ENCODE results near the gene CYP17A1.

The CYP17A1 gene

DNA sequence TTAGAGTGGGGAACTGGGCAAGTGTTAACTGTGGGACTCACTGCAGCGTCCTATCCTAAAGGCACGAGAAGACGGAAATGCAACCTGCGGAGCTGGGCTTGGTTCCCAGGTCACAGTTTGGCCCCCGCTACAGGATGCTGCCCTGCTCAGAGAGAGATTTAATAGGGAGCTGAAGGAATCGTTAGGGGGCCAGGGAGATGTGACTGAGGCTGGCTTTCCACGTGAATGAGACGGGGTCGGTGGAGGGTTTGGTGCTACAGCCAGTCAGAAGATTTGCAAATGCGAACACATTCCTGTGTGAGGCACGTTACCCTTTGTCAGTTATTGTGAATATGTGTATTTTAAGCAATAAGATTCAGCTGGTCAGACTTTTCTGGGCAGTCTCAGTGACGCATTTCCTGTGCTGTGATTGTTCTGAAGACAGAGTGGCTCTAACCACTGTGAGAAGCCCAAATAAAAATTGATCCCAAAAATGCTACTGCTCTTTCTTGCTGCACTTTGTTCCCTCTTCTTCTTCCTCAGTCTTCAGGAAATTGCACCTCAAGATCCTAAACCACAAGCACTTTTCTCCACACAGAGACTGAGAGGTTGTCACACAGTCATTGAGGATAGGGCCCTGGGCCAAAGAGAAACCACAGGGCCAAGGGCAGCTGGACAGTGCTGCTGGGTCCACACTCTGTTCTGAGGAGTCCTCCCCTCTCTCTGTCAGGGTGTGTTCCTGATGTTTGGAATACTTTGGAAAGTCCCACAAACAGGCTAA lies 21.2 kb downstream of the CYP17A1 start:
- 65% methylated on average over 12 of the region's 12 CpGs for WGBS
- Histone ChIP-seq H3K4me1 (ENCODE audit: insufficient read depth, low read length) (peaks cover 14% of the 10 kb centered on the region), H3K36me3 (ENCODE audit: insufficient read depth, low read length) (peaks cover 29% of the 10 kb centered on the region), H3K9ac (ENCODE audit: low read depth, low read length) (no peak overlapping the region), H3K4me3 (ENCODE audit: low read length) (no peak overlapping the region), H3K27me3 (ENCODE audit: insufficient read depth, low read length) (no peaks in the 10 kb centered on the region), H3K27ac (ENCODE audit: low read depth, low read length) (peak overlapping the region; percentile 24; the same call in 1 of the 2 replicates), H3K9me3 (ENCODE audit: insufficient read depth, low read depth, low read length) (no peaks in the 10 kb centered on the region)

GRCh38 chr10:102814873-102815661 lies 22.1 kb downstream of the CYP17A1 start:
- H3K27ac ChIP-seq (ENCODE audit: low read depth, low read length), result peak overlapping the region; percentile 24; the same call in 1 of the 2 replicates
- peaks cover 14% of the 10 kb centered on the region for H3K4me1 ChIP-seq (ENCODE audit: insufficient read depth, low read length)
- WGBS, result 93% methylated on average over 23 of the region's 23 CpGs
- no peaks in the 10 kb centered on the region for H3K9me3 ChIP-seq (ENCODE audit: insufficient read depth, low read depth, low read length)
- no peak overlapping the region for H3K4me3 ChIP-seq (ENCODE audit: low read length)
- H3K9ac ChIP-seq (ENCODE audit: low read depth, low read length), result no peak overlapping the region
- no peaks in the 10 kb centered on the region for H3K27me3 ChIP-seq (ENCODE audit: insufficient read depth, low read length)
- peaks cover 29% of the 10 kb centered on the region for H3K36me3 ChIP-seq (ENCODE audit: insufficient read depth, low read length)

- H3K36me3 ChIP-seq (ENCODE audit: insufficient read depth, low read length), result peaks cover 35% of the 10 kb centered on the region
- no peak overlapping the region for H3K27ac ChIP-seq (ENCODE audit: low read depth, low read length)
Measured at GRCh38 chr10:102814453-102814871, 22.8 kb downstream of the CYP17A1 start.

GRCh38 chr10:102813734-102814452 lies 23.3 kb downstream of the CYP17A1 start:
- WGBS, result 91% methylated on average over 16 of the region's 16 CpGs
- H3K4me3 ChIP-seq (ENCODE audit: low read length), result no peak overlapping the region
- no peak overlapping the region for H3K27ac ChIP-seq (ENCODE audit: low read depth, low read length)
- peaks cover 35% of the 10 kb centered on the region for H3K36me3 ChIP-seq (ENCODE audit: insufficient read depth, low read length)
- H3K9ac ChIP-seq (ENCODE audit: low read depth, low read length), result no peak overlapping the region
- H3K9me3 ChIP-seq (ENCODE audit: insufficient read depth, low read depth, low read length), result no peaks in the 10 kb centered on the region
- H3K27me3 ChIP-seq (ENCODE audit: insufficient read depth, low read length), result no peaks in the 10 kb centered on the region
- peaks cover 14% of the 10 kb centered on the region for H3K4me1 ChIP-seq (ENCODE audit: insufficient read depth, low read length)

More at GRCh38 chr10:102814453-102814871, 22.8 kb downstream of the CYP17A1 start:
- peaks cover 14% of the 10 kb centered on the region for H3K4me1 ChIP-seq (ENCODE audit: insufficient read depth, low read length)
- WGBS, result 71% methylated on average over 6 of the region's 8 CpGs
- no peaks in the 10 kb centered on the region for H3K9me3 ChIP-seq (ENCODE audit: insufficient read depth, low read depth, low read length)
- H3K27me3 ChIP-seq (ENCODE audit: insufficient read depth, low read length), result no peaks in the 10 kb centered on the region
- H3K4me3 ChIP-seq (ENCODE audit: low read length), result no peak overlapping the region
- no peak overlapping the region for H3K9ac ChIP-seq (ENCODE audit: low read depth, low read length)

- H3K9me3 ChIP-seq (ENCODE audit: insufficient read depth, low read depth, low read length), result no peaks in the 10 kb centered on the region
- H3K4me1 ChIP-seq (ENCODE audit: insufficient read depth, low read length), result peaks cover 22% of the 10 kb centered on the region
- no peaks in the 10 kb centered on the region for H3K27me3 ChIP-seq (ENCODE audit: insufficient read depth, low read length)
- peaks cover 35% of the 10 kb centered on the region for H3K36me3 ChIP-seq (ENCODE audit: insufficient read depth, low read length)
- 96% methylated on average over 16 of the region's 17 CpGs for WGBS
- H3K4me3 ChIP-seq (ENCODE audit: low read length), result no peak overlapping the region
- H3K9ac ChIP-seq (ENCODE audit: low read depth, low read length), result no peak overlapping the region
- H3K27ac ChIP-seq (ENCODE audit: low read depth, low read length), result no peak overlapping the region
Measured at GRCh38 chr10:102813017-102813541, 24.1 kb downstream of the CYP17A1 start.

DNA sequence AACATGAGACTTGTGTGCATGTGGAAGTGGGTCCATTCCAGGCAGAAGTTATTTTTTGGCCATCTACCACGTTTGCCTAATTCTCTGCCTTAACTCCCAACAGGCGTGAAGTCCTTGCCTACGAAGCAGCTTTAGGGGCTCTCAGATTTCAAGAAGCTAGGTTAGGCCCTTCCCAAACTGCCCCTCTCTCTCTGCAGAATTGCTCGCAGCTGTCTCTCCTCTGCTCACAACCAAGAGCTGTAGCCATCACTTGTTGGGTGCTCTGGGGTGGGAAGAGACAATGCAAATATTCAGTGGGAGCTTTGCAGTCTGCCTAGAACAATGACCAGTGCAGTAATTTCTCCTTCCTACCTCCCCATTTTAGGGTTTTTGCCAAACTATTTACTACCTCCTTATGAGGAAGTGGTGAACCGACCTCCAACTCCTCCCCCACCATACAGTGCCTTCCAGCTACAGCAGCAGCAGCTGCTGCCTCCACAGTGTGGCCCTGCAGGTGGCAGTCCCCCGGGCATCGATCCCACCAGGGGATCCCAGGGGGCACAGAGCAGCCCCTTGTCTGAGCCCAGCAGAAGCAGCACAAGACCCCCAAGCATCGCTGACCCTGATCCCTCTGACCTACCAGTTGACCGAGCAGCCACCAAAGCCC lies 24.9 kb downstream of the CYP17A1 start:
- Histone ChIP-seq H3K27ac (ENCODE audit: low read depth, low read length) (no peak overlapping the region), H3K9ac (ENCODE audit: low read depth, low read length) (no peak overlapping the region), H3K36me3 (ENCODE audit: insufficient read depth, low read length) (peaks cover 35% of the 10 kb centered on the region), H3K9me3 (ENCODE audit: insufficient read depth, low read depth, low read length) (no peaks in the 10 kb centered on the region), H3K27me3 (ENCODE audit: insufficient read depth, low read length) (no peaks in the 10 kb centered on the region), H3K4me1 (ENCODE audit: insufficient read depth, low read length) (peaks cover 22% of the 10 kb centered on the region), H3K4me3 (ENCODE audit: low read length) (no peak overlapping the region)
- 89% methylated on average over 9 of the region's 9 CpGs for WGBS

GRCh38 chr10:102811346-102811745 lies 25.9 kb downstream of the CYP17A1 start:
- H3K9ac ChIP-seq (ENCODE audit: low read depth, low read length), result no peak overlapping the region
- H3K36me3 ChIP-seq (ENCODE audit: insufficient read depth, low read length), result peaks cover 35% of the 10 kb centered on the region
- 95% methylated on average over 3 of the region's 3 CpGs for WGBS

GRCh38 chr10:102808380-102808779 lies 28.8 kb downstream of the CYP17A1 start:
- peaks cover 13% of the 10 kb centered on the region for H3K4me1 ChIP-seq (ENCODE audit: insufficient read depth, low read length)
- H3K27ac ChIP-seq (ENCODE audit: low read depth, low read length), result no peak overlapping the region
- no peak overlapping the region for H3K9ac ChIP-seq (ENCODE audit: low read depth, low read length)
- H3K27me3 ChIP-seq (ENCODE audit: insufficient read depth, low read length), result no peaks in the 10 kb centered on the region
- peaks cover 4% of the 10 kb centered on the region for H3K9me3 ChIP-seq (ENCODE audit: insufficient read depth, low read depth, low read length)
- WGBS, result 72% methylated on average over 4 of the region's 4 CpGs
- peaks cover 33% of the 10 kb centered on the region for H3K36me3 ChIP-seq (ENCODE audit: insufficient read depth, low read length)
- no peak overlapping the region for H3K4me3 ChIP-seq (ENCODE audit: low read length)

More at GRCh38 chr10:102811346-102811745, 25.9 kb downstream of the CYP17A1 start:
- Histone ChIP-seq H3K9me3 (ENCODE audit: insufficient read depth, low read depth, low read length) (no peaks in the 10 kb centered on the region), H3K27ac (ENCODE audit: low read depth, low read length) (no peak overlapping the region), H3K4me1 (ENCODE audit: insufficient read depth, low read length) (peaks cover 22% of the 10 kb centered on the region), H3K4me3 (ENCODE audit: low read length) (no peak overlapping the region), H3K27me3 (ENCODE audit: insufficient read depth, low read length) (no peaks in the 10 kb centered on the region)

DNA sequence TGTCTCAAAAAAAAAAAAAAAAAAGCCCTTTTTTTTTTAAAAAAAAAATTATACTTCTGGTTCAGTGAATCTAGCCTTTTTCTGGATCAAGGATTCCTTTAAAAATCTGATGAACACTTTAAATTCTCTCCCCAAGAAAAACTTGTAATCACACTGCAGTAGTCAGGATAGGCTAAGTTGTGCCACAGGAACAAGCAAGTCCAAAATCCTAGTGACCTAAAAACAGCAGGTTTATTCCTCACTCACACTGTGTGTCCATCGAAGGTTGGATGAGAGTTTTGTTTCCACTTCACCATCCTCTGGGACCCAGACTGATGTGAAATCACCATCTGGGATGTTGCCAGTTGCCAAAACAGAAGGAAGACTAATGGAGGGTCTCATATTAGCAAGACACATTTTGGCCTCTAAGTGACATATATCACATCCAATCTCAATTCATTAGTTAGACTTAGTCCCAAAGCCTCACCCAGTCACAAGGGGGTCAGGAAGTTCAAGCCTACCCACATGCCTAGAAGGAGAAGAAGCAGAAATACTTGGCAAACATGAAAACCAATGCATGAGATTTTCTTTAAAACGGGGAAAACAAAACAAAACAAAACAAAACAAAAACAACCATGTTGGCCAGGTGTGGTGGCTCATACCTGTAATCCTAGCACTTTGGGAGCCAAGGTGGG lies 32.7 kb downstream of the CYP17A1 start:
- H3K9ac ChIP-seq (ENCODE audit: low read depth, low read length), result no peak overlapping the region
- 86% methylated on average over 2 of the region's 2 CpGs for WGBS
- peaks cover 4% of the 10 kb centered on the region for H3K9me3 ChIP-seq (ENCODE audit: insufficient read depth, low read depth, low read length)
- H3K4me1 ChIP-seq (ENCODE audit: insufficient read depth, low read length), result peaks cover 49% of the 10 kb centered on the region
- peaks cover 5% of the 10 kb centered on the region; the same call in 1 of the 2 replicates for H3K36me3 ChIP-seq (ENCODE audit: insufficient read depth, low read length)
- no peak overlapping the region for H3K27ac ChIP-seq (ENCODE audit: low read depth, low read length)
- H3K4me3 ChIP-seq (ENCODE audit: low read length), result no peak overlapping the region
- no peaks in the 10 kb centered on the region for H3K27me3 ChIP-seq (ENCODE audit: insufficient read depth, low read length)

DNA sequence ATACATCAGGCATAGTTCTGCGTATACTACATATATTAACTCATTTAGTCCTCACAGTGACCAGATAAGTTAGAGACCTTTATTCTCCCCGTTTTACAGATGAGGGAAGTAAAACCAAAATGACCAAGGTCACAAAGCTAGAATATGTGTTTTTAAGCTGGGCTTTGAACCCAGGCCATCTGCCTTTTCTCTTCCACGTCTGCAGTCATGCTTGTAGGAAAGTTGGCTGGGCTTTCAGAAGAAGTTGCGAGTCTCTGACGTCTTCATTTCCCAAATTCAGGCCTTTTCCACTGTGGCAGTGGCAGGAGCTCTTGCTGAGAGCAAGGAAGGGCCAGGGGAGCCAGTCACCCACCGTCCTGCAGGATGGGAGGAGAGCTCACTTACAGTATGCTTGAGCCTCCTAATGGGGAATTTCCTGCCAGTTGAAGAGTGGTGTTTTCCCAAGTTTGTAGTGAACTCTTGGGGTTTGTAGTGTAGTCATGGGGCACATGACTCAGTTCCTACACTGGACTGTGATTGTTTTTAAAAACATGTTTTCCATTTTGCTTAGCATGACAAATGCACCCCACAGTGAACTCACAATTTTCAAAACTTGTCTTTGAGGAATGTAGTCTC lies 34.2 kb downstream of the CYP17A1 start:
- H3K36me3 ChIP-seq (ENCODE audit: insufficient read depth, low read length), result peaks cover 13% of the 10 kb centered on the region; the same call in 1 of the 2 replicates
- no peak overlapping the region for H3K4me3 ChIP-seq (ENCODE audit: low read length)
- H3K27me3 ChIP-seq (ENCODE audit: insufficient read depth, low read length), result no peaks in the 10 kb centered on the region
- peaks cover 41% of the 10 kb centered on the region for H3K4me1 ChIP-seq (ENCODE audit: insufficient read depth, low read length)
- peak overlapping the region; percentile 53; the same call in 1 of the 2 replicates for H3K9ac ChIP-seq (ENCODE audit: low read depth, low read length)
- peak overlapping the region; percentile 92 for H3K27ac ChIP-seq (ENCODE audit: low read depth, low read length)
- WGBS, result 48% methylated on average over 6 of the region's 6 CpGs
- H3K9me3 ChIP-seq (ENCODE audit: insufficient read depth, low read depth, low read length), result peaks cover 4% of the 10 kb centered on the region
